ENCODE measurements around the gene GRM7.

The GRM7 gene

GRCh38 chr3:7282988-7283387, 422.1 kb downstream of the GRM7 start:
- no peak for ATAC-seq (replicated peaks)
- H3K9me3 Mint-ChIP-seq: peaks cover 0 to 2% of the 10 kb centered on the region in 2 donors
- H3K4me1 Mint-ChIP-seq (ENCODE audit: low read depth in 2 of 2): no peaks in the 10 kb centered on the region
- no peaks in the 10 kb centered on the region for H3K36me3 Mint-ChIP-seq (ENCODE audit: insufficient read depth)
- H3K27ac Mint-ChIP-seq: no peak overlapping the region
- H3K4me3 Mint-ChIP-seq: no peak overlapping the region
- H3K27me3 Mint-ChIP-seq: no peaks in the 10 kb centered on the region
- no peak for DNase-seq

- Mint-ChIP-seq H3K27me3 (no peaks in the 10 kb centered on the region), H3K36me3 (ENCODE audit: insufficient read depth) (no peaks in the 10 kb centered on the region), H3K27ac (no peak overlapping the region), H3K4me3 (no peak overlapping the region), H3K9me3 (peaks cover under 1 to 2% of the 10 kb centered on the region in 2 donors), H3K4me1 (ENCODE audit: low read depth in 2 of 2) (no peaks in the 10 kb centered on the region)
- DNase-seq (no peak), ATAC-seq (replicated peaks) (no peak)
Measured at GRCh38 chr3:7285505-7285904, 424.6 kb downstream of the GRM7 start.

GRCh38 chr3:7288133-7288532, 427.2 kb downstream of the GRM7 start:
- H3K4me1 Mint-ChIP-seq (ENCODE audit: low read depth in 2 of 2): no peaks in the 10 kb centered on the region
- ATAC-seq (replicated peaks) (no peak), DNase-seq (no peak)
- H3K4me3 Mint-ChIP-seq: no peak overlapping the region
- no peaks in the 10 kb centered on the region for H3K36me3 Mint-ChIP-seq (ENCODE audit: insufficient read depth)
- no peak overlapping the region for H3K27ac Mint-ChIP-seq
- H3K9me3 Mint-ChIP-seq: peaks cover 7 to 13% of the 10 kb centered on the region in 2 donors
- no peaks in the 10 kb centered on the region for H3K27me3 Mint-ChIP-seq

GRCh38 chr3:7289121-7289520, 428.2 kb downstream of the GRM7 start:
- Mint-ChIP-seq H3K4me1 (ENCODE audit: low read depth in 2 of 2) (no peaks in the 10 kb centered on the region), H3K27me3 (no peaks in the 10 kb centered on the region), H3K27ac (no peak overlapping the region), H3K36me3 (ENCODE audit: insufficient read depth) (no peaks in the 10 kb centered on the region), H3K4me3 (no peak overlapping the region), H3K9me3 (peaks cover 11 to 13% of the 10 kb centered on the region in 2 donors)
- DNase-seq (no peak), ATAC-seq (replicated peaks) (no peak)

- H3K9me3 Mint-ChIP-seq: peaks cover 13 to 15% of the 10 kb centered on the region in 2 donors
- H3K4me1 Mint-ChIP-seq (ENCODE audit: low read depth in 2 of 2): no peaks in the 10 kb centered on the region
- ATAC-seq (replicated peaks) (no peak), DNase-seq (no peak)
- H3K4me3 Mint-ChIP-seq: no peak overlapping the region
- H3K36me3 Mint-ChIP-seq (ENCODE audit: insufficient read depth): no peaks in the 10 kb centered on the region
- no peak overlapping the region for H3K27ac Mint-ChIP-seq
- H3K27me3 Mint-ChIP-seq: no peaks in the 10 kb centered on the region
Measured at GRCh38 chr3:7290077-7290825, 429.3 kb downstream of the GRM7 start.

GRCh38 chr3:7292362-7292761, 431.4 kb downstream of the GRM7 start:
- no peaks in the 10 kb centered on the region for H3K4me1 Mint-ChIP-seq (ENCODE audit: low read depth in 2 of 2)
- H3K36me3 Mint-ChIP-seq (ENCODE audit: insufficient read depth): no peaks in the 10 kb centered on the region
- DNase-seq (no peak), ATAC-seq (replicated peaks) (no peak)
- H3K27me3 Mint-ChIP-seq: no peaks in the 10 kb centered on the region
- no peak overlapping the region for H3K27ac Mint-ChIP-seq
- no peak overlapping the region for H3K4me3 Mint-ChIP-seq
- peaks cover 13 to 15% of the 10 kb centered on the region in 2 donors for H3K9me3 Mint-ChIP-seq

GRCh38 chr3:7293286-7293685, 432.4 kb downstream of the GRM7 start:
- ATAC-seq (replicated peaks): no peak
- no peak for DNase-seq
- no peaks in the 10 kb centered on the region for H3K27me3 Mint-ChIP-seq
- H3K36me3 Mint-ChIP-seq (ENCODE audit: insufficient read depth): no peaks in the 10 kb centered on the region
- peaks cover 13 to 15% of the 10 kb centered on the region in 2 donors for H3K9me3 Mint-ChIP-seq
- no peak overlapping the region for H3K4me3 Mint-ChIP-seq
- no peak overlapping the region for H3K27ac Mint-ChIP-seq
- no peaks in the 10 kb centered on the region for H3K4me1 Mint-ChIP-seq (ENCODE audit: low read depth in 2 of 2)

- Mint-ChIP-seq H3K27me3 (no peaks in the 10 kb centered on the region), H3K27ac (no peak overlapping the region)
Measured at GRCh38 chr3:7305561-7305960, 444.6 kb downstream of the GRM7 start.

GRCh38 chr3:7306901-7307300, 446.0 kb downstream of the GRM7 start:
- Mint-ChIP-seq H3K36me3 (ENCODE audit: insufficient read depth) (no peaks in the 10 kb centered on the region), H3K4me3 (no peak overlapping the region), H3K27me3 (no peaks in the 10 kb centered on the region), H3K4me1 (ENCODE audit: low read depth in 2 of 2) (no peaks in the 10 kb centered on the region), H3K27ac (no peak overlapping the region), H3K9me3 (peaks cover 0 to 7% of the 10 kb centered on the region in 2 donors)
- DNase-seq: no peak
- ATAC-seq (replicated peaks): no peak

More at GRCh38 chr3:7305561-7305960, 444.6 kb downstream of the GRM7 start:
- Mint-ChIP-seq H3K36me3 (ENCODE audit: insufficient read depth) (no peaks in the 10 kb centered on the region), H3K4me1 (ENCODE audit: low read depth in 2 of 2) (no peaks in the 10 kb centered on the region), H3K4me3 (no peak overlapping the region), H3K9me3 (peaks cover 8 to 10% of the 10 kb centered on the region in 2 donors)
- ATAC-seq (replicated peaks) (no peak), DNase-seq (no peak)

- Mint-ChIP-seq H3K9me3 (peaks cover 0 to 7% of the 10 kb centered on the region in 2 donors), H3K36me3 (ENCODE audit: insufficient read depth) (no peaks in the 10 kb centered on the region), H3K27me3 (no peaks in the 10 kb centered on the region), H3K4me1 (ENCODE audit: low read depth in 2 of 2) (no peaks in the 10 kb centered on the region), H3K27ac (no peak overlapping the region), H3K4me3 (no peak overlapping the region)
- ATAC-seq (replicated peaks) (no peak), DNase-seq (no peak)
Measured at GRCh38 chr3:7307410-7307809, 446.5 kb downstream of the GRM7 start.

GRCh38 chr3:7309641-7310102, 448.8 kb downstream of the GRM7 start:
- Mint-ChIP-seq H3K4me3 (no peak overlapping the region), H3K27ac (no peak overlapping the region)
- DNase-seq: no peak

GRCh38 chr3:7315037-7315436, 454.1 kb downstream of the GRM7 start:
- no peaks in the 10 kb centered on the region for H3K4me1 Mint-ChIP-seq (ENCODE audit: low read depth in 2 of 2)
- H3K27me3 Mint-ChIP-seq: no peaks in the 10 kb centered on the region
- ATAC-seq (replicated peaks): no peak
- H3K27ac Mint-ChIP-seq: no peak overlapping the region
- no peak overlapping the region for H3K4me3 Mint-ChIP-seq
- peaks cover 10 to 17% of the 10 kb centered on the region in 2 donors for H3K9me3 Mint-ChIP-seq
- H3K36me3 Mint-ChIP-seq (ENCODE audit: insufficient read depth): no peaks in the 10 kb centered on the region
- DNase-seq: no peak

More at GRCh38 chr3:7309641-7310102, 448.8 kb downstream of the GRM7 start:
- Mint-ChIP-seq H3K9me3 (peaks cover 0 to 6% of the 10 kb centered on the region in 2 donors), H3K36me3 (ENCODE audit: insufficient read depth) (no peaks in the 10 kb centered on the region), H3K4me1 (ENCODE audit: low read depth in 2 of 2) (no peaks in the 10 kb centered on the region), H3K27me3 (no peaks in the 10 kb centered on the region)
- no peak for ATAC-seq (replicated peaks)

- no peak for ATAC-seq (replicated peaks)
- no peaks in the 10 kb centered on the region for H3K27me3 Mint-ChIP-seq
- no peaks in the 10 kb centered on the region for H3K36me3 Mint-ChIP-seq (ENCODE audit: insufficient read depth)
- peaks cover 0 to 10% of the 10 kb centered on the region in 2 donors for H3K9me3 Mint-ChIP-seq
- H3K4me1 Mint-ChIP-seq (ENCODE audit: low read depth in 2 of 2): no peaks in the 10 kb centered on the region
- no peak overlapping the region for H3K27ac Mint-ChIP-seq
- H3K4me3 Mint-ChIP-seq: no peak overlapping the region
- no peak for DNase-seq
Measured at GRCh38 chr3:7322957-7323669, 462.2 kb downstream of the GRM7 start.

GRCh38 chr3:7328339-7328738, 467.4 kb downstream of the GRM7 start:
- ATAC-seq (replicated peaks) (no peak), DNase-seq (no peak)
- H3K4me1 Mint-ChIP-seq (ENCODE audit: low read depth in 2 of 2): no peaks in the 10 kb centered on the region
- no peak overlapping the region for H3K27ac Mint-ChIP-seq
- no peak overlapping the region for H3K4me3 Mint-ChIP-seq
- H3K27me3 Mint-ChIP-seq: no peaks in the 10 kb centered on the region
- H3K9me3 Mint-ChIP-seq: peaks cover 0 to 11% of the 10 kb centered on the region in 2 donors
- no peaks in the 10 kb centered on the region for H3K36me3 Mint-ChIP-seq (ENCODE audit: insufficient read depth)
